Liver (tissue), 3 donors: ENCODE data around the gene SCN4A.

Experiments
- CTCF ChIP-seq: fragments of 150-350 bp; IDR thresholded peaks from 2 replicates; pipeline ENCODE4 v1.5.1; 2017; ENCODE audit warnings: improper control_type of control experiment, low read depth, low read length; ENCODE audit not compliant: missing input control
- EGR1 ChIP-seq, 2 donors: IDR thresholded peaks; 2 replicates each; pipeline ENCODE4 v1.6.1; 2016 to 2018; ENCODE audit warnings: antibody characterized with exemption in 2 of 2, low read depth in 2 of 2
- FOXA1 ChIP-seq: IDR thresholded peaks from 2 replicates; pipeline ENCODE4 v1.6.1; 2016; ENCODE audit warnings: antibody characterized with exemption
- GABPA ChIP-seq, 2 donors: IDR thresholded peaks in 1 of 2; conservative IDR thresholded peaks in 1 of 2; 2 replicates each; pipeline ENCODE4 v1.6.1; 2016; ENCODE audit warnings: antibody characterized with exemption in 2 of 2, mild to moderate bottlenecking in 1 of 2, moderate library complexity in 1 of 2
- MAX ChIP-seq: IDR thresholded peaks from 2 replicates; pipeline ENCODE4 v1.6.1; 2016; ENCODE audit warnings: antibody characterized with exemption
- RAD21 ChIP-seq, 2 donors: IDR thresholded peaks; 2 replicates each; pipeline ENCODE4 v1.6.1; 2016; ENCODE audit warnings: antibody characterized with exemption in 2 of 2, mild to moderate bottlenecking in 2 of 2
- REST ChIP-seq: IDR thresholded peaks from 2 replicates; pipeline ENCODE4 v1.6.1; 2016; ENCODE audit warnings: antibody characterized with exemption, mild to moderate bottlenecking
- SP1 ChIP-seq: IDR thresholded peaks from 2 replicates; pipeline ENCODE4 v1.6.1; 2018; ENCODE audit warnings: antibody characterized with exemption, mild to moderate bottlenecking
- donor health status: healthy.
- donor health status: healthy.

- no peak for TF ChIP-seq CTCF
- TF ChIP-seq RAD21 (IDR thresholded peaks at IDR 0.05) = no peak
- no peak for TF ChIP-seq EGR1 (IDR thresholded peaks at IDR 0.05; ENCODE audit: low read depth in 2 of 2)
- no peak for TF ChIP-seq MAX
- TF ChIP-seq GABPA (IDR thresholded peaks at IDR 0.05 in 1 of 2, conservative IDR thresholded peaks at IDR 0.05 in 1 of 2) = no peak
- TF ChIP-seq FOXA1 = no peak
- TF ChIP-seq SP1 = no peak
- no peak for TF ChIP-seq REST
Measured at GRCh38 chr17:63918305-63918704, 54.4 kb downstream of the SCN4A start.
